ENCODE measurements around the gene CPLX3. TPM values are rescaled to one million over a fixed set of nuclear protein-coding genes. Genes with fewer than 3 reads are reported as not detected.

The CPLX3 gene
- total RNA-seq, 8 experiments from 2014 or later, result 0.11 to 0.66 (median 0.32) TPM; not detected in 1

DNA sequence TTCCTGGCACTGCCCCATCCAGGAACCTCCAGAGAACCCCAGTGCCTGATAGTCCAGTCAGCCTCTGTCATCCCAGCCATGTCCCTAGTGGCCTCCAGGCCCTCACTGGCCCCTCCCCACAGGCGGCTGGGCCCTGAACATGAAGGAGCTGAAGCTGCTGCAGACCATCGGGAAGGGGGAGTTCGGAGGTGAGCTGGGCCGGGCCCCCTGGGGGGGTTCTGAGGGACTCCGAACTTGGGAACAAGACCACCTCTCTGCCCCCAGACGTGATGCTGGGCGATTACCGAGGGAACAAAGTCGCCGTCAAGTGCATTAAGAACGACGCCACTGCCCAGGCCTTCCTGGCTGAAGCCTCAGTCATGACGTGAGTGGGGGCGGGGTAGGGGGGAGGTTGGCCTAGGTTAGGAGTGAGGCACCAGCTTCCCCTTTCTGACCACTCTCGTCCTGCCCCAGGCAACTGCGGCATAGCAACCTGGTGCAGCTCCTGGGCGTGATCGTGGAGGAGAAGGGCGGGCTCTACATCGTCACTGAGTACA lies 25.8 kb upstream of the CPLX3 start:
- peak in 6 of 8 experiments; percentile 9 to 45 (median 20) for ATAC-seq (replicated peaks in 6 of 8)
- in situ Hi-C loops (cut with MboI; ENCODE audit: low pct_unique_long_range_greater_than_20kb in 2 of 9, low sequenced_read_pairs in 9 of 9, unreplicated experiment in 9 of 9), result no loop called here
- 84 to 100% methylated on average over 1 to 4 of the region's 20 CpGs; no CpG with 5 or more reads in 8 of the 10 experiments for WGBS, 10 experiments
- Histone ChIP-seq H3K4me3 (no peak overlapping the region), H3K27ac (no peak overlapping the region), H3K4me1 (replicated peaks in 1 of 2) (no peaks in the 10 kb centered on the region)

DNA sequence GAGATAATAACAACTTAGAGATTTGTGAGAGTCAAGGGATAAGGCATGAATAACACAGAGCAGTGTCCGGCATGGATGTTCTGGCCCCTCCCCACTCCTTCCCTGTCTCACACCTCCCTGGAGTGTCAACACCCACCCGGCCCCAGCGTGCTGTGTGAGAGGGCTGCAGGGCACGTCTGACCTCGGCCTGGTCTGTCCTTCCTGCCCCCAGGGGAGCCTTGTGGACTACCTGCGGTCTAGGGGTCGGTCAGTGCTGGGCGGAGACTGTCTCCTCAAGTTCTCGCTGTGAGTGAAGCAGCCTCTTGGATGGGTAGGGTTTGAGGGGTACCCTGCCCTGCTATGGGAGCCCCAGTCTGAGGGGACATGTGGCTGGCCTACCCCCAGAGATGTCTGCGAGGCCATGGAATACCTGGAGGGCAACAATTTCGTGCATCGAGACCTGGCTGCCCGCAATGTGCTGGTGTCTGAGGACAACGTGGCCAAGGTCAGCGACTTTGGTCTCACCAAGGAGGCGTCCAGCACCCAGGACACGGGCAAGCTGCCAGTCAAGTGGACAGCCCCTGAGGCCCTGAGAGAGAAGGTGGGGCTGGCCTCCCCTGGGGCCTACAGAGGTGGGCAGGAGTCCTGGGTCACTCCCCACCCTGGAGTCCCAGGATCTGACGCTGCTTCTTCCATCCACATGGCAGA lies 25.0 kb upstream of the CPLX3 start:
- H3K4me1 ChIP-seq (replicated peaks in 1 of 2), result no peaks in the 10 kb centered on the region
- ATAC-seq (replicated peaks in 6 of 8), result peak in 1 of 8 experiments; percentile 6
- H3K4me3 ChIP-seq, result no peak overlapping the region
- H3K27ac ChIP-seq, result no peak overlapping the region
- 80 to 100% (median 80%) methylated on average over 1 to 3 of the region's 18 CpGs; no CpG with 5 or more reads in 6 of the 10 experiments for WGBS, 10 experiments
- in situ Hi-C loops (cut with MboI; ENCODE audit: low pct_unique_long_range_greater_than_20kb in 2 of 9, low sequenced_read_pairs in 9 of 9, unreplicated experiment in 9 of 9), result no loop called here

DNA sequence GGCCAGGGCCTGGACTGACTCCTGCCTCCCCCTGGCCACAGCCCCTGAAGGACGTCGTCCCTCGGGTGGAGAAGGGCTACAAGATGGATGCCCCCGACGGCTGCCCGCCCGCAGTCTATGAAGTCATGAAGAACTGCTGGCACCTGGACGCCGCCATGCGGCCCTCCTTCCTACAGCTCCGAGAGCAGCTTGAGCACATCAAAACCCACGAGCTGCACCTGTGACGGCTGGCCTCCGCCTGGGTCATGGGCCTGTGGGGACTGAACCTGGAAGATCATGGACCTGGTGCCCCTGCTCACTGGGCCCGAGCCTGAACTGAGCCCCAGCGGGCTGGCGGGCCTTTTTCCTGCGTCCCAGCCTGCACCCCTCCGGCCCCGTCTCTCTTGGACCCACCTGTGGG lies 24.1 kb upstream of the CPLX3 start:
- in situ Hi-C loops (cut with MboI; ENCODE audit: low pct_unique_long_range_greater_than_20kb in 2 of 9, low sequenced_read_pairs in 9 of 9, unreplicated experiment in 9 of 9), result no loop called here
- 100% methylated on average over 1 of the region's 20 CpGs; no CpG with 5 or more reads in 8 of the 10 experiments for WGBS, 10 experiments
- H3K4me3 ChIP-seq, result no peak overlapping the region
- H3K4me1 ChIP-seq (replicated peaks in 1 of 2), result peaks cover 3 to 6% of the 10 kb centered on the region in 2 donors
- H3K27ac ChIP-seq, result no peak overlapping the region
- no peak for ATAC-seq (replicated peaks in 6 of 8)

DNA sequence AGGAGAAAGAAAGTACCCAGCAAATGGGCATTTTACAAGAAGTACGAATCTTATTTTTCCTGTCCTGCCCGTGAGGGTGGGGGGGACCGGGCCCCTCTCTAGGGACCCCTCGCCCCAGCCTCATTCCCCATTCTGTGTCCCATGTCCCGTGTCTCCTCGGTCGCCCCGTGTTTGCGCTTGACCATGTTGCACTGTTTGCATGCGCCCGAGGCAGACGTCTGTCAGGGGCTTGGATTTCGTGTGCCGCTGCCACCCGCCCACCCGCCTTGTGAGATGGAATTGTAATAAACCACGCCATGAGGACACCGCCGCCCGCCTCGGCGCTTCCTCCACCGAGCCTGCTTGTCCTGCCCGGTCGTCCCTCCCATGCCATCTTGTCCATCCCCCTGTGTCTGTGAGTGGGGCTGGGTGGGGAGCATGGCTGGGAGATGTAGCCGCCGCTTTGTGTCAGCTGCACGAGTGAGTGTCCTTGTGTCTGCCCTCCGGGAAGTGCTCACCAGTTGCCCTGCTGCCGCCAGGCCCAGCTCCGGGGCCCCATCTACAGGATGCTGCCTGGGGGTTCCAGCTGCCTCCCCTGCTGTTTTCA lies 23.5 kb upstream of the CPLX3 start:
- Histone ChIP-seq H3K4me1 (replicated peaks in 1 of 2) (peaks cover 7 to 12% of the 10 kb centered on the region in 2 donors), H3K4me3 (no peak overlapping the region), H3K27ac (no peak overlapping the region)
- ATAC-seq (replicated peaks in 6 of 8), result no peak
- in situ Hi-C loops (cut with MboI; ENCODE audit: low pct_unique_long_range_greater_than_20kb in 2 of 9, low sequenced_read_pairs in 9 of 9, unreplicated experiment in 9 of 9), result no loop called here
- whole genome bisulfite sequencing, 10 experiments, result 60 to 100% (median 88%) methylated on average over 1 to 11 of the region's 31 CpGs; no CpG with 5 or more reads in 4 of the 10 experiments

DNA sequence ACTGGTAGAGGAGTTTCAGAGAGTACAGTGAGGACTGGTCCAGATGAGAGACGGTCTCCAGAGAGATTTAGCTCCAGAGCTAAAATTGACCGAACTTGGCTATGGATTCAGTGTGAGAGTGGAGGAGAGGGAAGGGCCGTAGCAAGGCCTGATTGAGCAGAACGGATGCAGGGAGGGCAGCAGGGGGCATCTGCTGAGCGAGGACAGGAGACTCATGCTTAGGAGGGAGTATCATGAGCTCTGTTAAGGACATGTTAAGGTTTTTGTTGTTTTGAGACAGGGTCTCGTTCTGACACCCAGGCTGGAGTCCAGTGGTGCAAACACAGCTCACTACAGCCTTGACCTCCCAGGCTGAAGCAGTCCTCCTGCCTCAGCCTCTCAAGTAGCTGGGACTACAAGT lies 21.5 kb upstream of the CPLX3 start:
- 62 to 100% (median 76%) methylated on average over 1 to 5 of the region's 6 CpGs; no CpG with 5 or more reads in 3 of the 10 experiments for WGBS, 10 experiments
- H3K27ac ChIP-seq, result no peak overlapping the region
- no peak for ATAC-seq (replicated peaks in 6 of 8)
- H3K4me1 ChIP-seq (replicated peaks in 1 of 2), result peaks cover 7 to 13% of the 10 kb centered on the region in 2 donors
- no peak overlapping the region for H3K4me3 ChIP-seq
- in situ Hi-C loops (cut with MboI; ENCODE audit: low pct_unique_long_range_greater_than_20kb in 2 of 9, low sequenced_read_pairs in 9 of 9, unreplicated experiment in 9 of 9), result no loop called here

GRCh38 chr15:74807282-74807681 lies 19.1 kb upstream of the CPLX3 start:
- WGBS, 10 experiments, result 0 to 89% (median 62%) methylated on average over 1 to 4 of the region's 5 CpGs; no CpG with 5 or more reads in 4 of the 10 experiments
- Histone ChIP-seq H3K4me3 (no peak overlapping the region), H3K4me1 (replicated peaks in 1 of 2) (peaks cover 7 to 13% of the 10 kb centered on the region in 2 donors), H3K27ac (peak overlapping the region; percentile 6 to 76)
- in situ Hi-C loops (cut with MboI; ENCODE audit: low pct_unique_long_range_greater_than_20kb in 2 of 9, low sequenced_read_pairs in 9 of 9, unreplicated experiment in 9 of 9), result no loop called here
- ATAC-seq (replicated peaks in 6 of 8), result peak; percentile 5 to 97 (median 88)

- WGBS, 10 experiments, result 70 to 91% (median 83%) methylated on average over 1 to 9 of the region's 18 CpGs; no CpG with 5 or more reads in 2 of the 10 experiments
- H3K27ac ChIP-seq, result peak overlapping the region in 1 of 2 donors; percentile 76
- ATAC-seq (replicated peaks in 6 of 8), result no peak
- H3K4me3 ChIP-seq, result no peak overlapping the region
- peaks cover 7 to 13% of the 10 kb centered on the region in 2 donors for H3K4me1 ChIP-seq (replicated peaks in 1 of 2)
- in situ Hi-C loops (cut with MboI; ENCODE audit: low pct_unique_long_range_greater_than_20kb in 2 of 9, low sequenced_read_pairs in 9 of 9, unreplicated experiment in 9 of 9), result no loop called here
Measured at GRCh38 chr15:74808078-74808839, 18.2 kb upstream of the CPLX3 start.

GRCh38 chr15:74808840-74809229 lies 17.6 kb upstream of the CPLX3 start:
- Histone ChIP-seq H3K4me1 (replicated peaks in 1 of 2) (peaks cover 7 to 13% of the 10 kb centered on the region in 2 donors), H3K27ac (no peak overlapping the region), H3K4me3 (no peak overlapping the region)
- WGBS, 10 experiments, result 20 to 90% (median 60%) methylated on average over 1 to 3 of the region's 4 CpGs; no CpG with 5 or more reads in 3 of the 10 experiments
- in situ Hi-C loops (cut with MboI; ENCODE audit: low pct_unique_long_range_greater_than_20kb in 2 of 9, low sequenced_read_pairs in 9 of 9, unreplicated experiment in 9 of 9), result no loop called here
- ATAC-seq (replicated peaks in 6 of 8), result peak in 1 of 8 experiments; percentile 14

GRCh38 chr15:74809242-74809641 lies 17.2 kb upstream of the CPLX3 start:
- peak in 1 of 8 experiments; percentile 7 for ATAC-seq (replicated peaks in 6 of 8)
- in situ Hi-C loops (cut with MboI; ENCODE audit: low pct_unique_long_range_greater_than_20kb in 2 of 9, low sequenced_read_pairs in 9 of 9, unreplicated experiment in 9 of 9), result no loop called here
- Histone ChIP-seq H3K27ac (no peak overlapping the region), H3K4me1 (replicated peaks in 1 of 2) (peaks cover 7 to 13% of the 10 kb centered on the region in 2 donors), H3K4me3 (no peak overlapping the region)
- WGBS, 10 experiments, result 78 to 100% (median 100%) methylated on average over 1 to 3 of the region's 5 CpGs; no CpG with 5 or more reads in 7 of the 10 experiments

GRCh38 chr15:74809956-74810355 lies 16.5 kb upstream of the CPLX3 start:
- no peak overlapping the region for H3K27ac ChIP-seq
- H3K4me3 ChIP-seq, result no peak overlapping the region
- WGBS, 10 experiments, result 61 to 100% (median 80%) methylated on average over 1 to 3 of the region's 3 CpGs; no CpG with 5 or more reads in 7 of the 10 experiments
- ATAC-seq (replicated peaks in 6 of 8), result no peak
- in situ Hi-C loops (cut with MboI; ENCODE audit: low pct_unique_long_range_greater_than_20kb in 2 of 9, low sequenced_read_pairs in 9 of 9, unreplicated experiment in 9 of 9), result no loop called here
- peaks cover 7 to 13% of the 10 kb centered on the region in 2 donors for H3K4me1 ChIP-seq (replicated peaks in 1 of 2)

GRCh38 chr15:74812533-74812932 lies 13.9 kb upstream of the CPLX3 start, which contains the start of gene LMAN1L:
LMAN1L (plus strand) TSS chr15:74812835; CDS start chr15:74812855, 20 bp downstream.
- WGBS, 10 experiments, result 85% methylated on average over 4 of the region's 12 CpGs; no CpG with 5 or more reads in 9 of the 10 experiments

DNA sequence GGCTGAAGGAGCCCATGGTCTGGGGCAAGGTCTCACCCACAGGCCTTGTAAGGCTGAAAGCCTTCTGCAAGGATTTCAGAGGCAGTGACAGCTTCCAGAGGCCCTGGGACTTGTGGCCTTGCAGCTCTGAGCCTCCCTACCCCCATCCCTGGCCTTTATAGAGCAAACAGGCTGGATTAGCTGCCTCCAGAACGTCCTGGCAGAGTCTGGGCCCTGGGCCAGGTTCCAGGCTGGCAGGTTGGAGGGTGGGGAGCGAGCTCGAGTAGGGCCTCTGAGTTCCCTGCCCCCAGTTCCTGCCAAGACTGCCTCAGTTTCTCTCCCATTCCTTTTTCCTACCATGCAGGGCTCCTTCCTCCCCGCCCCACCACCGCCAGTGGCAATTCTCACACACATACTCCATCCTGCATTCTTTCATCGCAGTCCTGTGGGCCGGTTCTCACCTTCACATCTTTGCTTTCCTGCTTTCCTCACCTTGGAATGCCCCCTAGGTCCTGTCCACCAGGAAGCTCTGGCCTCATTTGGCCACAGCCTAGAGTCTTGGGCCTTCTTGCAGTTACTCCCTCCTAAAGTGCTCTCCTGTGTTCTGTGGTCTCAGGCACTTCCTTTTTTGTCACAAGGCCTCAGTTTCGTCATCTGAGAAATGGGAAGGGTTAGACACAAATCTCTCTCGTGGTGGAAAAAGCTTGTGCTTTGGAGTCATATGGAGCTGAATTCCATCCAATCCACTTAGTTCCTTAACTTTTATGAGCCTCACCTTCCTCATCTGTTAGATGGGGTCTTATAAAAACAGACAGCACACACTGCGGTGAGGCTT lies 11.1 kb upstream of the CPLX3 start:
- in situ Hi-C loops (cut with MboI; ENCODE audit: low pct_unique_long_range_greater_than_20kb in 2 of 9, low sequenced_read_pairs in 9 of 9, unreplicated experiment in 9 of 9), result no loop called here

More at GRCh38 chr15:74812533-74812932, 13.9 kb upstream of the CPLX3 start, which contains the start of gene LMAN1L:
- H3K27ac ChIP-seq, result no peak within 1 kb of the TSS
- in situ Hi-C loops (cut with MboI; ENCODE audit: low pct_unique_long_range_greater_than_20kb in 2 of 9, low sequenced_read_pairs in 9 of 9, unreplicated experiment in 9 of 9), result no loop called here
- H3K4me1 ChIP-seq (replicated peaks in 1 of 2), result peaks cover 9 to 15% of the 10 kb centered on the region in 2 donors
- no peak within 1 kb of the TSS for H3K4me3 ChIP-seq
- peak in 1 of 8 experiments; percentile 10 for ATAC-seq (replicated peaks in 6 of 8)

More for the DNA sequence above, 11.1 kb upstream of the CPLX3 start:
- WGBS, 10 experiments, result 53 to 100% (median 83%) methylated on average over 1 to 6 of the region's 10 CpGs; no CpG with 5 or more reads in 3 of the 10 experiments
- Histone ChIP-seq H3K4me1 (replicated peaks in 1 of 2) (peaks cover 9 to 12% of the 10 kb centered on the region in 2 donors), H3K27ac (no peak overlapping the region), H3K4me3 (no peak overlapping the region)
- ATAC-seq (replicated peaks in 6 of 8), result no peak

Data from motor neuron (in vitro differentiated cells).